IMR-90 (cell line): ENCODE measurements around the gene PKHD1. TPM values are rescaled to one million over a fixed set of nuclear protein-coding genes. Genes with fewer than 3 reads are reported as not detected.

Experiments
- ATAC-seq: fragments of 200-7000 bp; cut with Tn5 transposase; 2 replicates; pipeline ENCODE4 v1.9.1; 2020; ENCODE audit warnings: low read depth, mild to moderate bottlenecking, moderate library complexity
- BruUV-seq: library from RNA; stranded (reverse); fragments of 400-500 nt; replicated peaks from 2 replicates; lab custom pipeline; 2021; lab: Mats Ljungman, UMichigan
- CTCF ChIA-PET: fragments of 300-600 bp; formaldehyde crosslinking; extraction: SDS; loops from one replicate; lab custom pipeline; 2021; ENCODE audit warnings: antibody characterized with exemption; lab: Yijun Ruan, JAX
- POLR2A ChIA-PET: fragments of 300-600 bp; sonication (Branson Sonifier 250); formaldehyde crosslinking; loops from one replicate; lab custom pipeline; 2022; ENCODE audit warnings: antibody characterized with exemption; ENCODE audit not compliant: unreplicated experiment; lab: Charles Lee
- DNase-seq: peaks from one replicate; pipeline ENCODE4 v3.0.0; 2013
- H2AFZ ChIP-seq: replicated peaks from 2 replicates; pipeline ENCODE3; 2013; ENCODE audit warnings: low read length, mild to moderate bottlenecking; ENCODE audit not compliant: poor library complexity
- H2AK5ac ChIP-seq: 2 replicates; pipeline ENCODE4 v1.6.1; 2013; ENCODE audit warnings: low read depth, low read length, inconsistent platforms
- H2AK9ac ChIP-seq: replicated peaks from 2 replicates; pipeline ENCODE3; 2013; ENCODE audit warnings: mild to moderate bottlenecking, low read depth, low read length, moderate library complexity; ENCODE audit not compliant: poor library complexity
- H2BK120ac ChIP-seq: 2 replicates; pipeline ENCODE4 v1.6.1; 2013; ENCODE audit warnings: low read depth, low read length, inconsistent platforms
- H2BK15ac ChIP-seq: 3 replicates; pipeline ENCODE4 v1.6.1; 2013; ENCODE audit warnings: low read depth, low read length, inconsistent platforms
- H2BK20ac ChIP-seq: 2 replicates; pipeline ENCODE4 v1.6.1; 2013; ENCODE audit warnings: low read depth, mild to moderate bottlenecking, inconsistent platforms, low read length, moderate library complexity
- H2BK5ac ChIP-seq: 2 replicates; pipeline ENCODE4 v1.6.1; 2013; ENCODE audit warnings: mild to moderate bottlenecking, low read depth, low read length, inconsistent platforms; ENCODE audit not compliant: poor library complexity, severe bottlenecking
- H3K14ac ChIP-seq: replicated peaks from 2 replicates; pipeline ENCODE4 v1.6.1; 2013; ENCODE audit warnings: low read depth, low read length, inconsistent platforms
- H3K18ac ChIP-seq: 2 replicates; pipeline ENCODE4 v1.6.1; 2013; ENCODE audit warnings: low read depth, low read length, control low read depth
- H3K23ac ChIP-seq: 2 replicates; pipeline ENCODE4 v1.6.1; 2013; ENCODE audit warnings: low read depth, low read length, inconsistent platforms
- H3K27ac ChIP-seq: 2 replicates; pipeline ENCODE4 v1.5.1; 2013; ENCODE audit warnings: mild to moderate bottlenecking, control low read depth, low read length; ENCODE audit not compliant: insufficient read depth
- H3K27me3 ChIP-seq: 2 replicates; pipeline ENCODE4 v1.6.1; 2013; ENCODE audit warnings: low read length; ENCODE audit not compliant: control insufficient read depth, insufficient read depth
- H3K36me3 ChIP-seq: 2 replicates; pipeline ENCODE4 v1.6.1; 2013; ENCODE audit warnings: low read length, mixed read lengths; ENCODE audit not compliant: control insufficient read depth, insufficient read depth
- H3K4ac ChIP-seq: 2 replicates; pipeline ENCODE4 v1.6.1; 2013; ENCODE audit warnings: low read depth, low read length, inconsistent platforms
- H3K4me1 ChIP-seq: 2 replicates; pipeline ENCODE4 v1.6.1; 2013; ENCODE audit warnings: low read length, mixed read lengths; ENCODE audit not compliant: control insufficient read depth, insufficient read depth
- H3K4me2 ChIP-seq: 2 replicates; pipeline ENCODE4 v1.6.1; 2013; ENCODE audit warnings: low read depth, mild to moderate bottlenecking, control low read depth, low read length, moderate library complexity
- H3K4me3 ChIP-seq: 2 replicates; pipeline ENCODE4 v1.5.1; 2013; ENCODE audit warnings: low read depth, mild to moderate bottlenecking, control low read depth, low read length, moderate library complexity; ENCODE audit not compliant: insufficient read depth
- H3K56ac ChIP-seq: 2 replicates; pipeline ENCODE4 v1.6.1; 2013; ENCODE audit warnings: low read length, inconsistent platforms; ENCODE audit not compliant: insufficient read depth; ENCODE audit errors: extremely low read depth
- H3K79me1 ChIP-seq, 2 experiments: 2 replicates each; pipeline ENCODE4 v1.6.1; 2013; ENCODE audit warnings: low read length in 2 of 2, inconsistent platforms in 1 of 2, low read depth in 1 of 2
- H3K9ac ChIP-seq: 2 replicates; pipeline ENCODE4 v1.6.1; 2013; ENCODE audit warnings: low read depth, low read length, control low read depth
- H3K9me1 ChIP-seq: 2 replicates; pipeline ENCODE4 v1.6.1; 2013; ENCODE audit warnings: low read length, inconsistent platforms; ENCODE audit not compliant: insufficient read depth
- H3K9me3 ChIP-seq: 2 replicates; pipeline ENCODE4 v1.6.1; 2013; ENCODE audit warnings: low read length; ENCODE audit not compliant: control insufficient read depth, insufficient read depth
- H4K20me1 ChIP-seq: 2 replicates; pipeline ENCODE4 v1.6.1; 2013; ENCODE audit warnings: low read length, inconsistent platforms; ENCODE audit not compliant: insufficient read depth
- H4K5ac ChIP-seq: 2 replicates; pipeline ENCODE4 v1.6.1; 2013; ENCODE audit warnings: mild to moderate bottlenecking, low read depth, low read length, control low read depth
- H4K8ac ChIP-seq, 2 experiments: 2 replicates each; pipeline ENCODE4 v1.6.1; 2013; ENCODE audit warnings: low read depth in 2 of 2, low read length in 2 of 2, control low read depth in 1 of 2, inconsistent platforms in 1 of 2
- H4K91ac ChIP-seq: 2 replicates; pipeline ENCODE4 v1.6.1; 2013; ENCODE audit warnings: low read depth, low read length, inconsistent platforms; ENCODE audit not compliant: insufficient read depth
- CHD1 ChIP-seq: IDR thresholded peaks from 2 replicates; pipeline ENCODE4 v1.6.1; 2012; ENCODE audit warnings: low read depth, low read length, improper control_type of control experiment
- NFE2L2 ChIP-seq: fragments of 150-350 bp; IDR thresholded peaks from 2 replicates; pipeline ENCODE4 v1.6.1; 2016; ENCODE audit warnings: low read depth, mild to moderate bottlenecking, low read length
- POLR2A ChIP-seq: IDR thresholded peaks from 2 replicates; pipeline ENCODE4 v1.6.1; 2012; ENCODE audit warnings: mild to moderate bottlenecking, low read depth, low read length
- SMC3 ChIP-seq: fragments of 150-350 bp; IDR thresholded peaks from 2 replicates; pipeline ENCODE4 v1.6.1; 2016; ENCODE audit warnings: low read depth, mild to moderate bottlenecking, antibody characterized with exemption, low read length, moderate library complexity
- WGBS, 2 experiments: methylation state at CpG; one replicate each; pipeline versions ENCODE4 v1.1.5 to v1.1.7; 2013; ENCODE audit warnings: missing lambda C conversion rate in 2 of 2; ENCODE audit not compliant: insufficient read length in 1 of 2; ENCODE audit errors: extremely low coverage in 2 of 2; 5-methylcytosine and 5-hydroxymethylcytosine counted together
- dilution Hi-C: fragments of 300-500 bp; cut with HindIII; formaldehyde crosslinking; loops from one replicate; pipeline ENCODE4 v1.14.3; 2018; ENCODE audit warnings: low sequenced_read_pairs; ENCODE audit not compliant: unreplicated experiment
- in situ Hi-C: fragments of 300-500 bp; cut with MboI; formaldehyde crosslinking; loops from 3 replicates; pipeline ENCODE4 v1.14.3; 2019; ENCODE audit warnings: low sequenced_read_pairs, inconsistent platforms, mixed read lengths
- intact Hi-C: fragments of 100-400 bp; cut with micrococcal nuclease; formaldehyde crosslinking; loops from 2 replicates; pipeline ENCODE4 v1.10.0; 2022
- polyA plus RNA-seq, 3 experiments: library from polyadenylated mRNA; depleted of rRNA; stranded (reverse); fragments of >200 nt; gene quantifications; 2 replicates each; pipeline ENCODE4 v1.2.3, GENCODE V29; 2012; ENCODE audit warnings: low replicate concordance in 1 of 3
- total RNA-seq: library from RNA; depleted of rRNA; stranded (reverse); fragments of >200 nt; gene quantifications from 2 replicates; pipeline ENCODE4 v1.2.3, GENCODE V29; 2012
- TF ChIP-seq, protein P1 (sequence below): conservative IDR thresholded peaks from 2 replicates; pipeline ENCODE4 v1.5.1; 2012; ENCODE audit warnings: mild to moderate bottlenecking, low read depth, low read length, improper control_type of control experiment

Gene PKHD1
- total and polyA plus RNA-seq, 2 of the 4 experiments (the other 2 are of a cell fraction), result not detected

DNA sequence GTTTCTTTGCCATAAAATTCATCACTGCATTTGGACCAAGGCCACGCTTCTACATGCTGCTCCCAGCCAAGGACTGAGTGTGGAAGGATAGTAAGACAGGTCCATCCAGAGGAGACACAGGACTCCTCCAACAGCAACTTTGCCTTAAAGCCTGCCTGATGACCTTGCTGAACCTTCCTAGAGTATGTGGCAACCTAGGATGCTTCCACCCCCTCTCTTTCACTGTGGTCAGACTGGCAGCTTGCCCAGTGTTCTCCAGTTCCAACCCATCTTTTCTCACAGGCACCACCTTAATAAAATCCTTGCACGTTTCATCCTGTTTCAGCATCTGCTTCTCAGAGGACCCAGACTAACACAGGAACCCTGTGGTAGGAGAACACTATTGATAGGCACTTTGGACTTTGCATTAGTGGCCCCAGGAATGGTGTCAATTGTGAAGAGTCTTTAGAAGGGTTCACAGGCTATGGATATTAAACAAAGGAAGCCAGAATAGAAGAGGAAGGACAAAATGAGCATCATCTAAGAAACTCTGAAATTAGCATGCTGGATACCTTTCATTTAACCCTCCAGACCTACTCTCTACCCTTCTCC is 2.4 kb upstream of the PKHD1 start:
- WGBS, 2 experiments, result no CpG with 5 or more reads among the region's 2 CpGs
- H4K20me1 ChIP-seq, result no peaks in the 10 kb centered on the region
- H4K8ac ChIP-seq, result no peak overlapping the region

More for the DNA sequence above, 2.4 kb upstream of the PKHD1 start:
- H3K79me1 ChIP-seq, result no peaks in the 10 kb centered on the region
- no peaks in the 10 kb centered on the region for H3K9me1 ChIP-seq
- no peak for ATAC-seq
- H3K27ac ChIP-seq, result no peak overlapping the region
- intact Hi-C loops, result no loop called here
- no peak overlapping the region for H3K9ac ChIP-seq
- no peak overlapping the region for H2AK5ac ChIP-seq
- no peak overlapping the region for H2AFZ ChIP-seq
- no peak for DNase-seq
- H3K4me2 ChIP-seq, result no peak overlapping the region
- CTCF ChIA-PET, result no interaction called here
- H4K91ac ChIP-seq, result no peak overlapping the region
- no peak overlapping the region for H4K5ac ChIP-seq
- no peak overlapping the region for H3K4me3 ChIP-seq
- H3K56ac ChIP-seq, result no peak overlapping the region
- in situ Hi-C loops, result no loop called here
- TF ChIP-seq NFE2L2 (no peak), POLR2A (no peak), SMC3 (no peak), CHD1 (no peak)
- TF ChIP-seq, protein P1, sequence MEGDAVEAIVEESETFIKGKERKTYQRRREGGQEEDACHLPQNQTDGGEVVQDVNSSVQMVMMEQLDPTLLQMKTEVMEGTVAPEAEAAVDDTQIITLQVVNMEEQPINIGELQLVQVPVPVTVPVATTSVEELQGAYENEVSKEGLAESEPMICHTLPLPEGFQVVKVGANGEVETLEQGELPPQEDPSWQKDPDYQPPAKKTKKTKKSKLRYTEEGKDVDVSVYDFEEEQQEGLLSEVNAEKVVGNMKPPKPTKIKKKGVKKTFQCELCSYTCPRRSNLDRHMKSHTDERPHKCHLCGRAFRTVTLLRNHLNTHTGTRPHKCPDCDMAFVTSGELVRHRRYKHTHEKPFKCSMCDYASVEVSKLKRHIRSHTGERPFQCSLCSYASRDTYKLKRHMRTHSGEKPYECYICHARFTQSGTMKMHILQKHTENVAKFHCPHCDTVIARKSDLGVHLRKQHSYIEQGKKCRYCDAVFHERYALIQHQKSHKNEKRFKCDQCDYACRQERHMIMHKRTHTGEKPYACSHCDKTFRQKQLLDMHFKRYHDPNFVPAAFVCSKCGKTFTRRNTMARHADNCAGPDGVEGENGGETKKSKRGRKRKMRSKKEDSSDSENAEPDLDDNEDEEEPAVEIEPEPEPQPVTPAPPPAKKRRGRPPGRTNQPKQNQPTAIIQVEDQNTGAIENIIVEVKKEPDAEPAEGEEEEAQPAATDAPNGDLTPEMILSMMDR, result no peak
- H3K4me1 ChIP-seq, result no peaks in the 10 kb centered on the region
- POLR2A ChIA-PET, result no interaction called here
- no TSS peak for BruUV-seq
- H3K23ac ChIP-seq, result no peak overlapping the region
- no peak overlapping the region for H2AK9ac ChIP-seq
- no peaks in the 10 kb centered on the region for H3K27me3 ChIP-seq
- H3K4ac ChIP-seq, result no peak overlapping the region
- H3K36me3 ChIP-seq, result no peaks in the 10 kb centered on the region
- no peak overlapping the region for H2BK15ac ChIP-seq
- no peak overlapping the region for H2BK20ac ChIP-seq
- no peak overlapping the region for H3K18ac ChIP-seq
- no peaks in the 10 kb centered on the region for H3K9me3 ChIP-seq
- H2BK120ac ChIP-seq, result no peak overlapping the region
- no peak overlapping the region for H2BK5ac ChIP-seq
- dilution Hi-C loops, result no loop called here
- no peak overlapping the region for H3K14ac ChIP-seq
